SJSA1 (cell line): ENCODE results near the gene CYB5D1. TPM values are rescaled to one million over a fixed set of nuclear protein-coding genes. Genes with fewer than 3 reads are reported as not detected.
"Not testable (repeated sequence)": the region's sequence is repeated elsewhere in the genome, so short reads cannot be mapped to it uniquely, and the experiment has no call there.

Source experiments
- DNase-seq, 2 experiments: peaks; one replicate each; pipeline ENCODE4 v3.0.0-alpha.2; 2015 to 2020; ENCODE audit warnings: low spot score in 2 of 2, low read depth in 1 of 2
- H3K27ac ChIP-seq: fragments of 250-450 bp; sonication (Bioruptor Pico); 2 replicates; pipeline ENCODE4 v1.5.1; 2020; ENCODE audit warnings: mild to moderate bottlenecking, moderate library complexity
- H3K27me3 ChIP-seq: fragments of 250-450 bp; sonication (Bioruptor Pico); replicated peaks from 2 replicates; pipeline ENCODE4 v1.5.1; 2020; ENCODE audit warnings: mild to moderate bottlenecking, moderate library complexity
- H3K36me3 ChIP-seq: fragments of 250-450 bp; sonication (Bioruptor Pico); 2 replicates; pipeline ENCODE4 v1.5.1; 2020; ENCODE audit warnings: mild to moderate bottlenecking
- H3K4me1 ChIP-seq: fragments of 250-450 bp; sonication (Bioruptor Pico); replicated peaks from 2 replicates; pipeline ENCODE4 v1.6.1; 2021; ENCODE audit warnings: mild to moderate bottlenecking
- H3K4me3 ChIP-seq: fragments of 250-450 bp; sonication (Bioruptor Pico); 2 replicates; pipeline ENCODE4 v1.5.1; 2020; ENCODE audit warnings: mild to moderate bottlenecking
- H3K9me3 ChIP-seq: fragments of 250-450 bp; sonication (Bioruptor Pico); replicated peaks from 2 replicates; pipeline ENCODE4 v1.5.1; 2020; ENCODE audit warnings: mild to moderate bottlenecking
- total RNA-seq: library from RNA; depleted of rRNA; stranded (reverse); fragments of >200 nt; shearing (Covaris generic); gene quantifications from 2 replicates; pipeline ENCODE4 v1.2.3, GENCODE V29; 2014

CYB5D1 gene
- total RNA-seq, 1 experiment from 2014 or later: 2.6 TPM

GRCh38 chr17:7853691-7854038, 4.1 kb upstream of the CYB5D1 start:
- Histone ChIP-seq H3K36me3 (peaks cover 49% of the 10 kb centered on the region), H3K4me3 (no peak overlapping the region), H3K9me3 (no peaks in the 10 kb centered on the region; the same call in 1 of the 2 replicates), H3K27ac (no peak overlapping the region), H3K4me1 (peaks cover 27% of the 10 kb centered on the region), H3K27me3 (no peaks in the 10 kb centered on the region)
- DNase-seq: no peak

GRCh38 chr17:7854078-7854777, 3.6 kb upstream of the CYB5D1 start:
- DNase-seq: no peak

GRCh38 chr17:7854851-7855659, 2.7 kb upstream of the CYB5D1 start, which contains the start of gene TMEM88:
Gene TMEM88, plus strand, starts transcription at chr17:7855066. Its CDS starts 9 bp downstream, at chr17:7855075.
- Histone ChIP-seq H3K27ac (no peak within 1 kb of the TSS), H3K27me3 (no peaks in the 10 kb centered on the region), H3K4me1 (peaks cover 30% of the 10 kb centered on the region), H3K9me3 (no peaks in the 10 kb centered on the region; the same call in 1 of the 2 replicates), H3K36me3 (peaks cover 38% of the 10 kb centered on the region), H3K4me3 (peak within 1 kb of the TSS; percentile 48; the same call in 1 of the 2 replicates)
- no peak for DNase-seq

More at GRCh38 chr17:7854078-7854777, 3.6 kb upstream of the CYB5D1 start:
- peaks cover 30% of the 10 kb centered on the region for H3K4me1 ChIP-seq
- H3K36me3 ChIP-seq: peaks cover 46% of the 10 kb centered on the region
- no peaks in the 10 kb centered on the region for H3K27me3 ChIP-seq
- no peak overlapping the region for H3K4me3 ChIP-seq
- H3K27ac ChIP-seq: no peak overlapping the region
- no peaks in the 10 kb centered on the region; the same call in 1 of the 2 replicates for H3K9me3 ChIP-seq

- no peak overlapping the region for H3K27ac ChIP-seq
- no peak overlapping the region for H3K4me3 ChIP-seq
- no peak for DNase-seq
- peaks cover 30% of the 10 kb centered on the region for H3K4me1 ChIP-seq
- H3K36me3 ChIP-seq: peaks cover 36% of the 10 kb centered on the region
- H3K27me3 ChIP-seq: no peaks in the 10 kb centered on the region
- no peaks in the 10 kb centered on the region; the same call in 1 of the 2 replicates for H3K9me3 ChIP-seq
Observed at GRCh38 chr17:7855660-7856010, 2.2 kb upstream of the CYB5D1 start.

GRCh38 chr17:7856011-7856810, 1.6 kb upstream of the CYB5D1 start:
- Histone ChIP-seq H3K27me3 (no peaks in the 10 kb centered on the region), H3K9me3 (no peaks in the 10 kb centered on the region; the same call in 1 of the 2 replicates), H3K36me3 (peaks cover 32% of the 10 kb centered on the region), H3K27ac (peak overlapping the region; percentile 89), H3K4me1 (peaks cover 30% of the 10 kb centered on the region), H3K4me3 (peak overlapping the region; percentile 48)
- peak; percentile 22 to 55 for DNase-seq

GRCh38 chr17:7856811-7857712, 741 bp upstream of the CYB5D1 start, which contains the start of gene NAA38:
Gene NAA38, minus strand, starts transcription at chr17:7857559. Its CDS starts 96 bp downstream, at chr17:7857463.
- Histone ChIP-seq H3K9me3 (no peaks in the 10 kb centered on the region), H3K27ac (peak within 1 kb of the TSS; percentile 89), H3K4me3 (peak within 1 kb of the TSS; percentile 48), H3K27me3 (no peaks in the 10 kb centered on the region), H3K36me3 (peaks cover 24% of the 10 kb centered on the region), H3K4me1 (peaks cover 26% of the 10 kb centered on the region)
- peak; percentile 98 to 100 for DNase-seq

GRCh38 chr17:7858522-7858810, 663 bp downstream of the CYB5D1 start:
- Histone ChIP-seq H3K4me3 (peak overlapping the region; percentile 48), H3K27ac (no peak overlapping the region), H3K27me3 (no peaks in the 10 kb centered on the region), H3K9me3 (no peaks in the 10 kb centered on the region), H3K36me3 (peaks cover 14% of the 10 kb centered on the region), H3K4me1 (peaks cover 26% of the 10 kb centered on the region)
- no peak for DNase-seq

- no peak overlapping the region for H3K27ac ChIP-seq
- H3K9me3 ChIP-seq: no peaks in the 10 kb centered on the region
- peaks cover 19% of the 10 kb centered on the region for H3K36me3 ChIP-seq
- H3K4me3 ChIP-seq: no peak overlapping the region
- DNase-seq: no peak
- peaks cover 26% of the 10 kb centered on the region for H3K4me1 ChIP-seq
- H3K27me3 ChIP-seq: no peaks in the 10 kb centered on the region
Observed at GRCh38 chr17:7859028-7859427, 1.2 kb downstream of the CYB5D1 start.

GRCh38 chr17:7862692-7863437, 5.1 kb downstream of the CYB5D1 start:
- DNase-seq: peak; percentile 52 to 53
- Histone ChIP-seq H3K27ac (no peak overlapping the region), H3K9me3 (no peaks in the 10 kb centered on the region), H3K4me1 (peaks cover 11% of the 10 kb centered on the region), H3K36me3 (peaks cover 21% of the 10 kb centered on the region), H3K4me3 (no peak overlapping the region), H3K27me3 (no peaks in the 10 kb centered on the region)

- H3K4me3 ChIP-seq, H3K27ac ChIP-seq, H3K9me3 ChIP-seq, H3K4me1 ChIP-seq, H3K27me3 ChIP-seq, DNase-seq: not testable (repeated sequence)
- H3K36me3 ChIP-seq: peaks cover 18% of the 10 kb centered on the region
Observed at GRCh38 chr17:7864384-7864783, 6.6 kb downstream of the CYB5D1 start.

GRCh38 chr17:7864995-7865650, 7.3 kb downstream of the CYB5D1 start:
- Histone ChIP-seq H3K9me3 (no peaks in the 10 kb centered on the region), H3K27ac (no peak overlapping the region), H3K27me3 (no peaks in the 10 kb centered on the region), H3K4me3 (no peak overlapping the region), H3K4me1 (no peaks in the 10 kb centered on the region), H3K36me3 (peaks cover 18% of the 10 kb centered on the region)
- no peak for DNase-seq

GRCh38 chr17:7867881-7868329, 10.1 kb downstream of the CYB5D1 start:
- Histone ChIP-seq H3K4me1 (no peaks in the 10 kb centered on the region), H3K27me3 (no peaks in the 10 kb centered on the region), H3K36me3 (peaks cover 21% of the 10 kb centered on the region), H3K9me3 (no peaks in the 10 kb centered on the region), H3K27ac (no peak overlapping the region), H3K4me3 (no peak overlapping the region)
- DNase-seq: no peak
